ENCODE data around the gene SEMA5B. TPM values are rescaled to one million over a fixed set of nuclear protein-coding genes. Genes with fewer than 3 reads are reported as not detected.

SEMA5B gene
- total RNA-seq, 1 experiment from 2014 or later: 9.4 TPM

DNA sequence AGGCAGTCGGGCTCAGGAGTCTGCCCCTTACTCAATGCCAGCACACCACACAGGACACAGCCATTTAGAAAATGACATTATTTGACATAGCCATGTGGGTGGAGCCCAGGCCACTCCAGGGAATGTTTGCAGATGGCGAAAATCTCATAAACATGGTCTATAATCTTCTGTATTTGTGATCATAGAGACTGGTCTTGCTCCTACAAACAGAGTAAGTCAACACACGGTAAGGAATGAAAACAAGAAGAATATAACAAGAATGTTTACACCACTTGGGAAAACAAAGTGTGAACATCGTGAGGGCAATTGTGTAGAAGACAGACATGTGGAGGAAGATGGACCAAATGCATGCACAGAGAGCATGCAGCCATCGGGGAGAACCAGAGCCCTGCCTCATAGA lies 68.2 kb downstream of the SEMA5B start:
- H3K27ac ChIP-seq (ENCODE audit: insufficient read length, low read depth, low read length): no peak overlapping the region
- peaks cover 13% of the 10 kb centered on the region; the same call in 1 of the 2 replicates for H3K4me1 ChIP-seq (ENCODE audit: insufficient read depth, low read length)
- Mint-ChIP-seq H3K27me3 (ENCODE audit: low read depth) (peaks cover 4% of the 10 kb centered on the region; the same call in 1 of the 2 replicates), H3K4me1 (peaks cover 47 to 60% of the 10 kb centered on the region in 2 experiments), H3K27ac (no peak overlapping the region), H3K4me3 (no peak overlapping the region), H3K9me3 (no peaks in the 10 kb centered on the region), H3K36me3 (ENCODE audit: insufficient read depth in 1 of 3, low read depth in 3 of 3) (peaks cover 0 to 4% (median 2%) of the 10 kb centered on the region in 3 experiments; a peak in 2 of 7 replicates)
- H2BK120ac ChIP-seq (ENCODE audit: low read depth, low read length, poor library complexity, severe bottlenecking): no peak overlapping the region
- no peak overlapping the region for H3K23ac ChIP-seq (ENCODE audit: insufficient read length, low read depth, low read length)
- no peak overlapping the region for H2AFZ ChIP-seq (ENCODE audit: low read length)
- no peak overlapping the region for H4K91ac ChIP-seq (ENCODE audit: insufficient read length, low read depth, low read length)
- WGBS (ENCODE audit: extremely low coverage, insufficient read length, low lambda C conversion rate): no CpG with 5 or more reads among the region's 5 CpGs
- H3K27me3 ChIP-seq (ENCODE audit: insufficient read depth, low read length): no peaks in the 10 kb centered on the region
- H3T11ph ChIP-seq (ENCODE audit: low read length): no peak overlapping the region
- no peak for TF ChIP-seq CTCF (conservative IDR thresholded peaks at IDR 0.05)
- no peak overlapping the region for H3K14ac ChIP-seq (ENCODE audit: insufficient read depth, low read length)
- no peak overlapping the region for H2AK5ac ChIP-seq (ENCODE audit: insufficient read length, low read length)
- no peaks in the 10 kb centered on the region for H3K9me3 ChIP-seq (ENCODE audit: control insufficient read depth, low read depth, low read length)
- H4K5ac ChIP-seq (ENCODE audit: insufficient read length, low read depth, low read length): no peak overlapping the region
- no peak overlapping the region for H3K4me2 ChIP-seq (ENCODE audit: insufficient read depth, insufficient read length, low read length)
- peaks cover 2% of the 10 kb centered on the region for H4K20me1 ChIP-seq (ENCODE audit: control insufficient read depth, insufficient read depth, insufficient read length)
- H4K8ac ChIP-seq (replicated peaks; ENCODE audit: insufficient read length, low read depth, low read length): no peak overlapping the region
- no peak overlapping the region for H2BK20ac ChIP-seq (ENCODE audit: low read depth, low read length, poor library complexity, severe bottlenecking)
- H2BK12ac ChIP-seq (ENCODE audit: insufficient read length, low read depth, low read length): no peak overlapping the region
- H3K79me2 ChIP-seq (ENCODE audit: insufficient read depth, low read length): no peaks in the 10 kb centered on the region
- no peak overlapping the region for H2BK15ac ChIP-seq (ENCODE audit: low read depth, low read length)
- no peak for DNase-seq
- H3K4ac ChIP-seq (ENCODE audit: low read depth, low read length): no peak overlapping the region
- no peak overlapping the region for H2BK5ac ChIP-seq (ENCODE audit: insufficient read length, low read length)
- no peak overlapping the region for H3K56ac ChIP-seq (ENCODE audit: insufficient read length, low read depth, low read length)
- H3K18ac ChIP-seq (ENCODE audit: insufficient read length, low read depth, low read length): no peak overlapping the region
- no peak overlapping the region for H3K9ac ChIP-seq (ENCODE audit: extremely low read depth, insufficient read length, low read length)
- no peaks in the 10 kb centered on the region for H3K79me1 ChIP-seq (ENCODE audit: insufficient read depth, low read depth, low read length, poor library complexity, severe bottlenecking)
- H3K23me2 ChIP-seq (ENCODE audit: insufficient read length, low read depth, low read length, poor library complexity, severe bottlenecking): no peaks in the 10 kb centered on the region

Data from H9 (cell line).